ENCODE results near the gene F8. TPM values are rescaled to one million over a fixed set of nuclear protein-coding genes. Genes with fewer than 3 reads are reported as not detected.

The F8 gene
- total and polyA plus RNA-seq, 8 donors, result 0.29 to 7.1 (median 3.7) TPM

DNA sequence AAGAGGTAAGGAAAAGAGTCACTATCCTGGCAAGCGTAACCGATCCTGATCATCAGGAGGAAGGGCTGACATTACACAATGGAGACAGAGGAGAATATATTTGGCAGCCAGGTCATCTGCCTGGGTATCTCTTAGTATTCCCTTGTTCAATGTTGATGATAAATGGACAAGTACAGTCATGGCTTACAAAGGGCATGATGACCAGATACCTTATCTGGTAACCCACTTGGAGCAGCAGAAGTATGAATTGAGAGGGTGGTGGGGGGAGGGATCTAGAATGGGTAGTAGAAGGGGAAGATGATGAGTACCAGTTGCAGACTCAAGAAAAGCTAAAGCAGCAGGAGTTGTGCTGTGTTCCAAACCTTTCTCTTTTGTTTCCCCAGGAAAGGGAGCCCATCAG lies 17.3 kb downstream of the F8 start:
- no peaks in the 10 kb centered on the region for H3K36me3 ChIP-seq
- 90 to 98% (median 95%) methylated on average over 2 of the region's 2 CpGs for WGBS, 5 donors
- no peak overlapping the region for H3K27ac ChIP-seq
- no peaks in the 10 kb centered on the region for H3K27me3 ChIP-seq
- H3K9me3 ChIP-seq, result no peaks in the 10 kb centered on the region
- TF ChIP-seq, protein P1, sequence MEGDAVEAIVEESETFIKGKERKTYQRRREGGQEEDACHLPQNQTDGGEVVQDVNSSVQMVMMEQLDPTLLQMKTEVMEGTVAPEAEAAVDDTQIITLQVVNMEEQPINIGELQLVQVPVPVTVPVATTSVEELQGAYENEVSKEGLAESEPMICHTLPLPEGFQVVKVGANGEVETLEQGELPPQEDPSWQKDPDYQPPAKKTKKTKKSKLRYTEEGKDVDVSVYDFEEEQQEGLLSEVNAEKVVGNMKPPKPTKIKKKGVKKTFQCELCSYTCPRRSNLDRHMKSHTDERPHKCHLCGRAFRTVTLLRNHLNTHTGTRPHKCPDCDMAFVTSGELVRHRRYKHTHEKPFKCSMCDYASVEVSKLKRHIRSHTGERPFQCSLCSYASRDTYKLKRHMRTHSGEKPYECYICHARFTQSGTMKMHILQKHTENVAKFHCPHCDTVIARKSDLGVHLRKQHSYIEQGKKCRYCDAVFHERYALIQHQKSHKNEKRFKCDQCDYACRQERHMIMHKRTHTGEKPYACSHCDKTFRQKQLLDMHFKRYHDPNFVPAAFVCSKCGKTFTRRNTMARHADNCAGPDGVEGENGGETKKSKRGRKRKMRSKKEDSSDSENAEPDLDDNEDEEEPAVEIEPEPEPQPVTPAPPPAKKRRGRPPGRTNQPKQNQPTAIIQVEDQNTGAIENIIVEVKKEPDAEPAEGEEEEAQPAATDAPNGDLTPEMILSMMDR (IDR thresholded peaks at IDR 0.05), result no peak
- TF ChIP-seq POLR2A (IDR thresholded peaks at IDR 0.05) (no peak), POLR2AphosphoS5 (IDR thresholded peaks at IDR 0.05) (no peak), EP300 (IDR thresholded peaks at IDR 0.05) (no peak)
- intact Hi-C loops (cut with DNase I; ENCODE audit: low total_unique reads), result no loop called here
- H3K4me1 ChIP-seq, result no peaks in the 10 kb centered on the region
- DNase-seq, result no peak
- no peak overlapping the region for H3K4me3 ChIP-seq

GRCh38 chrX:155001873-155002272 lies 20.6 kb downstream of the F8 start:
- Histone ChIP-seq H3K27me3 (no peaks in the 10 kb centered on the region), H3K4me3 (no peak overlapping the region), H3K27ac (no peak overlapping the region), H3K36me3 (no peaks in the 10 kb centered on the region), H3K9me3 (no peaks in the 10 kb centered on the region), H3K4me1 (no peaks in the 10 kb centered on the region)
- WGBS, 5 donors, result 77 to 87% (median 80%) methylated on average over 4 of the region's 4 CpGs
- intact Hi-C loops (cut with DNase I; ENCODE audit: low total_unique reads), result no loop called here
- no peak for DNase-seq
- TF ChIP-seq POLR2AphosphoS5 (IDR thresholded peaks at IDR 0.05) (no peak), POLR2A (IDR thresholded peaks at IDR 0.05) (no peak), EP300 (IDR thresholded peaks at IDR 0.05) (no peak)
- TF ChIP-seq, protein P1 (IDR thresholded peaks at IDR 0.05), result no peak

DNA sequence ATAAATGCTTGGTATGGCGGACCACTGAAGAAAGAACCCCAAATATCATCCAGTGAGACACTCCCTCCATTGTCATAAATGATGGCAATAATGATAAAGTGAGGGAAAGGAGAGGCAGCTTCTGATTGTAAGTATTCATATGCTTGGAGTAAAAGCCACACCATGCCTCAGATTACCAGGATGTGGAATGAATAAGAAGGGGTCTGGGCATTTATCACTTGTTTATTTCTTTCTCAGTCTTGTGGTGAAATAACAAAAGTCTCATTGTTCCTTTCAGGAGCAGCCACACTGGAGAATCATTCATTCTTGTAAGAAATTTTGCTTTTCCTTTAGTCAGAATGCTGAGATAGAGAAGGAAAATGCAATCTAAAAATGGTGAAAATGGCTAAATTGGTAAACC lies 21.7 kb downstream of the F8 start:
- intact Hi-C loops (cut with DNase I; ENCODE audit: low total_unique reads), result no loop called here
- TF ChIP-seq EP300 (IDR thresholded peaks at IDR 0.05), result no peak
- TF ChIP-seq, protein P1 (IDR thresholded peaks at IDR 0.05), result no peak
- no peak for TF ChIP-seq POLR2A (IDR thresholded peaks at IDR 0.05)
- no peak for TF ChIP-seq POLR2AphosphoS5 (IDR thresholded peaks at IDR 0.05)
- WGBS, 5 donors, result 54 to 88% (median 72%) methylated on average over 1 of the region's 1 CpG
- no peak overlapping the region for H3K4me3 ChIP-seq
- H3K27ac ChIP-seq, result no peak overlapping the region
- no peaks in the 10 kb centered on the region for H3K27me3 ChIP-seq
- H3K9me3 ChIP-seq, result no peaks in the 10 kb centered on the region
- no peak for DNase-seq
- no peaks in the 10 kb centered on the region for H3K4me1 ChIP-seq
- no peaks in the 10 kb centered on the region for H3K36me3 ChIP-seq

DNA sequence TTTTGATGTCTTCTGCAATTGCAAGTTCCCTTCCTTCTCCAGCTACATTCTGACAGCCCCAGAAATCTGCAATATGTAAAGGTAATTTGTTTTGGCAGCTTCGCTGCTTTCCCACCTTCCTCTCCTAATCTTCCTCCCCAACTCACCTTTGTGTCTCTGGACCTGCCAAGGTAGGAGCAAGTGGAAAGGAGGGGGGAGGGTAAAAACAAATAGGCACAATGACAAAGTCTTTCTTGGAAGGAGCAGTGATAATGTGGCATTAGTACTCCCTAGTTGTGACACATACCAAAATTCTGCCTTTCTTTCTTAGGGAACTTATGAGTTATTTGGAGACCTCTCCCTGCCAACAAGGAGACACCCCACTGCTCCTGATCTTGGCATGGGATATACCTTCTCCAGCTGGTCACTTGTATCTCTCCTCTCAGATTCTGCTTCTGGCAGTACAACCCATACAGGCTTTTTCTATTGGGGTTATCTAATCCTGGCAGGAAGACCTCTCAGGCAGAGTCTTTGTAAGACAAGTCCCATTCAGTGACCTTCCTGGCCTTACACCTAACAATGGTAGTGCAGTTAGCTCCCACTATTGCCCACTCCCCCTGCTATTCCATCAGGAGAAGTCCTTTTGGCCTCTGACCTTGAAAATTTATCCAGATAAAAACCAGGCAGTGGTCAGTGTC lies 24.2 kb downstream of the F8 start:
- Histone ChIP-seq H3K4me1 (no peaks in the 10 kb centered on the region), H3K27me3 (no peaks in the 10 kb centered on the region), H3K36me3 (no peaks in the 10 kb centered on the region), H3K9me3 (no peaks in the 10 kb centered on the region), H3K4me3 (no peak overlapping the region), H3K27ac (no peak overlapping the region)
- no peak for TF ChIP-seq POLR2AphosphoS5 (IDR thresholded peaks at IDR 0.05)
- no peak for TF ChIP-seq POLR2A (IDR thresholded peaks at IDR 0.05)
- TF ChIP-seq EP300 (IDR thresholded peaks at IDR 0.05), result no peak
- TF ChIP-seq, protein P1 (IDR thresholded peaks at IDR 0.05), result no peak
- DNase-seq, result no peak
- WGBS, 5 donors, result 42 to 86% (median 63%) methylated on average over 1 of the region's 1 CpG
- intact Hi-C loops (cut with DNase I; ENCODE audit: low total_unique reads), result no loop called here
